GM19240 (cell line): ENCODE measurements around the gene FIZ1.

ENCODE experiments used
- DNase-seq: peaks from one replicate; pipeline ENCODE4 v3.0.0; 2011; ENCODE audit warnings: low spot score; ENCODE audit not compliant: insufficient read length

The FIZ1 gene

GRCh38 chr19:55613930-55614710 lies 14.8 kb upstream of the FIZ1 start:
- DNase-seq = no peak

GRCh38 chr19:55613396-55613795 lies 14.1 kb upstream of the FIZ1 start:
- no peak for DNase-seq

GRCh38 chr19:55611983-55612645 lies 12.8 kb upstream of the FIZ1 start:
- DNase-seq = no peak

DNA sequence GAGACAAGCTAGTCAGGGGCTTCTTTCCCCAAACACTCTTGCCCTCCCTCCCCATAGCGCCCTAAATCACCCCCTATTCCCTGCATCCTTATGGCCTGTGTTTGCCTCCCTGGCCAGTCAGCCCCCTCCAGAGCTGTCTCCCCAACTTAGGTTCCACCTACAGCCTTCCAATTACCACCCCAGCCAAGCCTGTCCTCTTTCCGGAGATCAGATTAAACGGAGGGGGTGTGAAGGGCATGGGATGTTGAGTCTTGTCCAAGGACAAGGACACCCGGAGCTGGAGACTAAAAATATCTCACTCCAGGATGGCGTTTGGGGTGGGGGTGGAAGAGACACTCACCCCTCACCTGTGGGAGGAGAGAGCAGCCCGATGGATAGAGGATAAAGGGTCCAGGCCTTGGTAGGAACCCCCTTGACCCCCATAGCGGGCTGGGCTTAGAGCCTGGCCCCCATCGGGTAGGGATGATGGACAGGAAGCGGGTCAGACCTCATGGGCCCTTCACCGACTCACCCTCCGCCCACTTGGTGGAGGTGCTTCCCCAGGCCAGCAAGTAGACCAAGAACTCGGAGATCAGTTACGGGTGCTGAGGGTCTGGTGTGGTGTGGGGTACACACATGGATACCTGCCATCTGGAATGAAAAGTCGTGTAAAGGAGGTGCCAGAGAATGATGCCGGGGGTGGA lies 12.1 kb upstream of the FIZ1 start:
- no peak for DNase-seq

- DNase-seq = no peak
Observed at GRCh38 chr19:55609326-55609725, 10.0 kb upstream of the FIZ1 start.

DNA sequence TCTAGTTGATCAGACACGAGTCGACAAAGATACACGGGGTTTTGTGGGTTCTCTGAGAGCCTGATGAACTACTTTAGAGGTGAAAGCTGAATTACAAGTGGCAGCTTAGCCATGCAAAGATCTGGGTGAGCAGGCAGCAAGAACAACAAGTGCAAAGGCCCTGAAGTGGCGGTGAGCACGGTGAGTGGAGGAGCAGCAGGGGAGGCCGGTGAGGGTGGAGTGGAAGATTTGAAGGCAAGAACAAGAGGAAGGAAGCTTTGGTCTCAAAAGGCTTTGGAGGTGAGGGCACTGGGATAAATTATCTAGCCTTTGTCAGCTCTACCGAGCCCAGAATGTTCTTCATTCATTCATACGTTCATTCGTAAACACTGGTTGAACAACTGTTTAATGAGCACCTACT lies 7.5 kb upstream of the FIZ1 start:
- DNase-seq = no peak

DNA sequence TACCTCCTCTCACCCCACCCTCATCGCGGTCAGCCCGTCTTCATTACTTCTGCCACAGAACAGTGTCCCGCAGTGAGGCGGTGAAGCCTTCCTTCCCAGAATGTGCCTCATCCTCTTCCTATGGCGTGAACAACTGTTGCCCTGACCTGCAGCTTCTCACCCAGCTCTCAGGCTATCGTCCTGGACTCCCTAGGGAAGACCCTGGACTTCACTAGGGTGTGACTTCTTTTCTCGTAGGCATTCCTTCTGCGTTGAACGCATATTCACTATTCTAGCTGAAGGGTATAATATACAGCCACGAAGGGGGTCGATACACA lies 7.1 kb upstream of the FIZ1 start:
- DNase-seq = no peak

DNA sequence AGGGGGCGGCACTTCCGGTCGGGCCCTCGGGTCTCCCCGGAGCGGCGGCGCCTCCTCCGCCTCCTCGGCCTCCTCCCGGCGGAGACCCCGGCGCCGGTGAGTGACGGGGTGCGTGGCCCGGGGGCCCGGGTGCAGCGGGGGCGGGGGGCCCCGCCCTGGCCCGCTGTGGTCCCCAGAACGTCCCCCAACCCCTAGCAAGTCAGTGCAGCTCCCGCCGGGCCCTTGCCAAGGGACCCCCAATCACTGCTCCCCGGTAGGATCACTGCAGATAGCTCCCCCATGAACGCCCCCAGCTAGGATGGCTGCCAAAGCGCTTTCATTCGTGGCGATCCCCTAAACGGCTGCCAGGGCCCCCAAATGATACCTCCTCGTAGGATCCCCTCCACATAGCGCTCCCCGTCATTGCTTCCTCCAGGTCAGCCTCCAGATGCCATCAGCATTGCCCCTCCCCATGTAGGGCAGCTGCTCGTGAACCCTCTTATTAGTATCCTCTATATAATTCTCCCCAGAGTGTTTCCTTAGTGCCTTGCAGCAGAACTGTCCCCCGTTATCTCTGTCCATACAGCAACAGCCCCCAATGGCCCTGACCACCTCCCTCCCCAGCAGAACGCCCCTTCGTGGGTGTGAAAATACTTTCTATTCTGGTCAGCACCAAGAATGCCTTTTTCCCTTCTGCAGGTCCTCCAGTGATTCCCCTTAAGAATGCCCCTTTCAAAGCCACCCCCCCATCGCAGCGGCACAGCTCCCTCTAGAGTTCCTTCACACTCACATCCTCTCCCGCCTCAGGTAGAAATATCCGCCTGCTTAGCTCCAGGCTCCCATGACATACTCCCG lies 6.5 kb upstream of the FIZ1 start, which contains the start of gene ZNF865:
Gene ZNF865 (plus strand): TSS at position 11 of the 834 bp plus-strand sequence. CDS start 7,972 bp downstream, outside the sequence.
- peak; percentile 69 for DNase-seq

DNA sequence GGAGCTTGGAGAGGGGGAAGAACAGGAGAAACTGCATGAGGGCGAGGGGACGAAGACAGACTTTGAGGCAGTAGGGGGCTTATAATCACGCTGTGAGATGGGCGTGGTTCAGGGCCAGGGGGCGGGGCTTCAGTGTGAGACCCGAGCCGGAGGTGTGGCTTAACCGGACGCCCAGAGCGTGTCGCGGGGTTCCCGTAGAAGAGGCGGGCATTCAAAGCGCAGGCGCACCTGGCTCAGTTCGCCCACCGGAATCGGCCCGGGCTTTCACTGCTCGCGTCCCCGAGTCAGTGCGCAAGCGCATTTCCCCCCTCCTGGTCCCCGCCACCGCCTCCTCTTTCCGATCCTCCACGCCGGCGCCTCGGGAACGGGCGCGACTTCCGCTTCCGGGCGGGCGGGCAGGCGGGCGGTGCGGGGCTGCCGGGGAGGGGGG lies 5.9 kb upstream of the FIZ1 start:
- peak; percentile 92 for DNase-seq

DNA sequence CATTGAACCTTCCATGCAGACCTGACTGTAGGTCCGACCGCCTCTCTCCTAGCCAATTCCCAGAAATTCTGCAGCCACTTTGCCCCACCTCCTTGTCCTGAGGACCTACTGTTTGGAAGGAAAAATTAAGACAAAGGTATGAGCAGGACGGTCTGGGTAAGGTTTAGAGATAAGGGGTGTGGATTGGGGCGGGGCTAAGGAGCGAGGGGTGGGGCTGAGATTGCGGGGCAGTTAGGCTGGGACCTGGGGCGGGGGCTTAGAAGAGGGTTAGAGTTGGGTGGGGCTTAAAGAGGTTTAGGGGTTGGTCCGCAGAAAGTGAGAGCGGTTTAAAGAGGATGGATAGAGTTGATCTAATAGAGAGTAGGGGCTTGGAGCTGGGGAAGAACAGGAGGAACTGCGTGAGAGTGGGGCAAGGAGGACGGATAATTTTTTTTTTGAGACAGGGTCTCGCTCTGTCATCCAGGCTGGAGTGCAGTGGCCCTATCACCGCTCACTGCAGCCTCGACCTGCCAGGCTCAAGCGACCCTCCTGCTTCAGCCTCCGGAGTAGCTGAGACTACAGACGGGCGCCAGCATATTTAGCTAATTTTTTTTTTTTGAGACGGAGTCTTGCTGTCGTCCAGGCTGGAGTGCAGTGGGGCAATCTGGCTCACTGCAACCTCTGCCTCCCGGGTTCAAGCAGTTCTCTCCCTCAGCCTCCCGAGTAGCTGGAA lies 4.4 kb upstream of the FIZ1 start:
- no peak for DNase-seq

DNA sequence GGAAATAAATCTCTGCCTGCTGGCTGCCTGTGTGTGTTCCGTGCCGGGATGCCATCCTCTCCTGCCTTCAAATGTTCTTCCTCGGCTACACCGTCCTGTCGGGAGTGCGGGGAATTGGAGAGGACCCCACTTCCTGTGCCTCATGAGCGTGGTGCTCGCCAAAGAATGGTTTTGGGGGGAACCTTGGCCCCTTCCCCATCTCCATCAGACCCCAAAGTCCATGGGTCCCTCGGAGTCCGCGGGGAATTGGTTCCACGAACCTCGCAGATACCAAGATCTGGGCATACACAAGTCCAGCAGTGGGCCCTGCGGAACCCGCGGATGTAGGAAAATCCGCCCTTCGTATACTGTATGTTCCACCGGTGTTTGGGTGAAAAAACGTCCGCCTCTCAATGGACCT lies 3.8 kb upstream of the FIZ1 start:
- no peak for DNase-seq

DNA sequence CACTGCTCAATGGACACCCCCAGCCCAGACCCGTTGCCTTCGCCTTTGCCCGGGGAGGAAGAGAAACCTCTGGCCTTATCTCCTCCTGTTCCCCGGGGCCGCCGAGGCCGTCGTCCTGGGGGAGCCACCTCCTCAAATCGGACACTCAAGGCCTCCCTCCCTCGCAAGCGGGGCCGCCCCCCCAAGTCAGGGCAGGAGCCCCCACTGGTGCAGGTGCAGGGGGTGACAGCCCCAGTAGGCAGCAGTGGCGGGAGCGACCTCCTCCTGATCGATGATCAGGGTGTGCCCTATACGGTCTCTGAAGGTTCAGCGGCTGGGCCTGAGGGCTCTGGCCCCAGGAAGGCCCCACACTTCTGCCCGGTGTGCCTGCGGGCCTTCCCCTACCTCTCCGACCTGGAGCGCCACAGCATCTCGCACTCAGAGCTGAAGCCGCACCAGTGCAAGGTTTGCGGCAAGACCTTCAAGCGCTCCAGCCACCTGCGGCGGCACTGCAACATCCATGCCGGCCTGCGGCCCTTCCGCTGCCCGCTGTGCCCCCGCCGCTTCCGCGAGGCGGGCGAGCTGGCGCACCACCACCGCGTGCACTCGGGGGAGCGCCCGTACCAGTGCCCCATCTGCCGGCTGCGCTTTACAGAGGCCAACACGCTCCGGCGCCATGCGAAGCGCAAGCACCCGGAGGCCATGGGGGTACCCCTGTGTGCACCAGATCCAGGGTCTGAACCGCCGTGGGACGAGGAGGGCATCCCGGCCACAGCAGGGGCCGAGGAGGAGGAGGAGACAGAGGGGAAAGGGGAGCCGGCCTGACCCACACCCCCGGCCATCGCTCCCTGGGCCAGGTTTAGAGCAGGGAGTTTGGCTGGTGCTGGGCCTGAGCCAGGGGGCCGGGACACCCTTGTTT lies 3.0 kb upstream of the FIZ1 start:
- no peak for DNase-seq

GRCh38 chr19:55601084-55601483 lies 1.8 kb upstream of the FIZ1 start:
- no peak for DNase-seq

- no peak for DNase-seq
Observed at GRCh38 chr19:55600662-55601028, 1.3 kb upstream of the FIZ1 start.

GRCh38 chr19:55599842-55600661 lies 735 bp upstream of the FIZ1 start, which contains the start of gene ZNF524:
Gene ZNF524, plus strand, starts transcription at chr19:55600288. Its CDS starts 1,825 bp downstream, at chr19:55602113.
- DNase-seq = peak; percentile 70

DNA sequence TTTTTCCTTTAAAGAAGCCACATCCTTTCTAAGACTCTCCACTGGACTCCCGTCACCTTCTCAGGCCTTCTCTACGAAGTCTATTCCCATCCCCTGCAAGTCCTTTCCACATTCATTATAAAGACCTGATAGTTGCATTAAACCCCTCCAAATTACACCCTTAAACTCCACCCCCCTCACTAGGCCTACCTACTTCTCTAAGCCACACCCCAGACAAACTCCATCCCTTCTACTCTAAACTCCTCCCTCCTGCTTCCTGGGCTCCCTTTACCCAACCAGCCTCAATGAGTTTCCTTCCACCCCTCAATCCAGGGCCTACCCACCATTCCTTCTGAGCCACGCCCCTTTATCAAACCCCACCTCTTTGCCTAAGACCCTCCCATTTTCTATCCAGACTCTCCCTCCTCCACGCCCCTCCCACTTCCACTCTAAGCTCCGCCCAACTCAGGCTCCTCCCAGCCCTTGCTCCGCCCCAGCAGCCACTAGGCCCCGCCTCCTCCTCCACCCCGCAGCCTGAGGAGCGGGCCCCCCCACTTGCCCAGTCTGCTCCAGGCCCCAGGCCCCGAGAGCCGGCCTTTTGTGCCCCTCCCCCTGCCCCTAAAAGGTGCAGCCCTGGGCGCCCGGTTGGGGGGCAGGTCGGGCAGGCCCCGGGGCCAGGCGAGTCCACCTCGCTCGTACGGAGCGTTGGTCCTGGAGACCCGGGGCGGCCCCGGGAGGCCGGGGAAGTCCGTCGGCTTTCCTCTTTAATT lies 424 bp downstream of the FIZ1 start:
- peak; percentile 76 for DNase-seq

DNA sequence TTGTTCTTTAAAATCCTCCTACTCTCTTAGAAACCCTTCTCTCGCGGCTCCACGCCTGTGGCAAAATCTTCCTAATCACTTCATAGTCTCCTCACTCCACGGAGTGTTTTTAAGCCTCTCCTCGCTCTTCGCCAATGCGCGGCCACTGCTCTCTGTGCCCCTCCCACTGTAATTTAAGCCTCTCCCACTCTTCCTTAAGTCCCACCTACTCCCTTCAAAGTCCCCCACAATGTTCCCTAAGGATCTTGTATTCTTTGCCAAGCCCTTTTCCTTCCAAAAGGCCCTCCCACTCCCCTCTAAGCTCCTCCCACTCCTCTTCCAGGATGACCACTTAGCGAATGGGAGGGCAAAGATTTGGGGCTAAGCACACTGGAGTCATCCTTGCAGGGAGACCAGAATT lies 1.3 kb downstream of the FIZ1 start:
- DNase-seq = no peak

GRCh38 chr19:55597501-55597921 lies 1.8 kb downstream of the FIZ1 start:
- DNase-seq = no peak
